Measurements from ENCODE around the gene TBC1D16.

TBC1D16 gene

DNA sequence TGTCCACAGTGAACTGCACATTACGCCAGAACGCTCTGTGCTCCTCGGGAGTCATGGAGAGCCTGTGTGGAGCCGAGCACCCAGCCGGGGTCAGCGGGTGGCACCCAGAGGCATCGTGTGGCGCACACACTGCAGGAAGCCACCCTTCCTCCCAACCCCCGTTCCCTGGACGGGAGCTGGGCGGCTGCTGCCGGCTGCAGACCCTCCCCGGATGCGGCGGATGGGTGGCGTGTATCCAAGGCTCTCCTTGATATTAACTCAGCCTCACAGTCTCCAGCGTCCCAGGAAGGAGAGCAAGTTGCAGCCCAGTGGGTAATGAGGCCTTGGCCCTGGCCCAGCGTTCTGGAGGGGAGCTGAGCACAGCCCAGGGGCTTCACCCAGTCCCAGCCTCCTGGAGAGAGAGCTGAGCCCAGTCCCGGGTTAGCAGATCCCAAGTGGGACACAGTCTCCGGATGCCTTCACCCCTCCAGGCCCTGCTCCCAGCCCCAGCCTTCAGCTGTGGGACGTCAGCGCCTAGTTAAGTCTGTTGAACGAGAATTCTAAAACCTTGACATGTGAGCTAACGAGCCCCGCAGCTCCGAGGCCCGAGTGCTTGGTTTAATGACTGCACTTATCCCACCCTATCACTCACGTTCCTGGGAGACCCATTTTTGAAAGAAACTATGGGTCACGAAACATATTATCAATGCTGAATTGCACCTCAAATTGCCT, 86.6 kb downstream of the TBC1D16 start:
- FAIRE-seq: no peak
- TF ChIP-seq POLR2A (IDR thresholded peaks at IDR 0.05; ENCODE audit: low read depth, low read length) (no peak), TAF1 (IDR thresholded peaks at IDR 0.05; ENCODE audit: borderline replicate concordance, low read depth, low read length) (no peak)
- DNase-seq (ENCODE audit: insufficient read length): peak; percentile 18

DNA sequence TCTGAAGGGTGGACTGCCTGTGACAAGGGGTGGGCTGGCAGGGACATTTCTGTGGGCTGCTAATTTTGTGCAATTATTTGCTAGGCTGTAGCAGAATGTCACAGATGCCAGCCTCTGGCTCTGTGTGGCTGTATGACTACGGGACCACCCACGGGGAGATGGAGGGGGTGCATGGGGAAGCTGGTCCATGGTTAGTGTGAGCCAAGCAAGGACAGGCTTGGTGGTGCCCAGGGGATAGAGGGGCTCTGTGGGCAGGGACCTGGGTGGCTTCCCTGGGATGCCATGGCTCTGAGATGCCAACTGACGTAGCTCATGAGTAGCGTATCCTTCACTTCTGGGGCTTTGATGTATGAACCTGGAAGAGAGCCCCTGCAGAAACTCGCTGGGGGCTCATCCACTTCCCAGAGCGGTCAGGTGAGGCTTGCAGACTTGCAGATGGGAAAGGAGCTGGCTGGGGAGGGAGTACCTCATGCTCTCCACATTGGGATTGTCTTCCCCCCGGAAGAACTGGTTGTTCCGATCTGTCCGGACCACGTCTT, 87.2 kb downstream of the TBC1D16 start:
- DNase-seq (ENCODE audit: insufficient read length) (peak; percentile 5), FAIRE-seq (no peak)
- no peak for TF ChIP-seq POLR2A (IDR thresholded peaks at IDR 0.05; ENCODE audit: low read depth, low read length)
- no peak for TF ChIP-seq TAF1 (IDR thresholded peaks at IDR 0.05; ENCODE audit: borderline replicate concordance, low read depth, low read length)
- no peak for TF ChIP-seq POLR2AphosphoS5 (IDR thresholded peaks at IDR 0.05; ENCODE audit: low read depth, low read length)

- FAIRE-seq (no peak), DNase-seq (ENCODE audit: insufficient read length) (peak; percentile 3)
- TF ChIP-seq POLR2A (IDR thresholded peaks at IDR 0.05; ENCODE audit: low read depth, low read length) (no peak), POLR2AphosphoS5 (IDR thresholded peaks at IDR 0.05; ENCODE audit: low read depth, low read length) (no peak), TAF1 (IDR thresholded peaks at IDR 0.05; ENCODE audit: borderline replicate concordance, low read depth, low read length) (no peak)
These were observed 88.2 kb downstream of the TBC1D16 start for GRCh38 chr17:79947351-79948031.

DNA sequence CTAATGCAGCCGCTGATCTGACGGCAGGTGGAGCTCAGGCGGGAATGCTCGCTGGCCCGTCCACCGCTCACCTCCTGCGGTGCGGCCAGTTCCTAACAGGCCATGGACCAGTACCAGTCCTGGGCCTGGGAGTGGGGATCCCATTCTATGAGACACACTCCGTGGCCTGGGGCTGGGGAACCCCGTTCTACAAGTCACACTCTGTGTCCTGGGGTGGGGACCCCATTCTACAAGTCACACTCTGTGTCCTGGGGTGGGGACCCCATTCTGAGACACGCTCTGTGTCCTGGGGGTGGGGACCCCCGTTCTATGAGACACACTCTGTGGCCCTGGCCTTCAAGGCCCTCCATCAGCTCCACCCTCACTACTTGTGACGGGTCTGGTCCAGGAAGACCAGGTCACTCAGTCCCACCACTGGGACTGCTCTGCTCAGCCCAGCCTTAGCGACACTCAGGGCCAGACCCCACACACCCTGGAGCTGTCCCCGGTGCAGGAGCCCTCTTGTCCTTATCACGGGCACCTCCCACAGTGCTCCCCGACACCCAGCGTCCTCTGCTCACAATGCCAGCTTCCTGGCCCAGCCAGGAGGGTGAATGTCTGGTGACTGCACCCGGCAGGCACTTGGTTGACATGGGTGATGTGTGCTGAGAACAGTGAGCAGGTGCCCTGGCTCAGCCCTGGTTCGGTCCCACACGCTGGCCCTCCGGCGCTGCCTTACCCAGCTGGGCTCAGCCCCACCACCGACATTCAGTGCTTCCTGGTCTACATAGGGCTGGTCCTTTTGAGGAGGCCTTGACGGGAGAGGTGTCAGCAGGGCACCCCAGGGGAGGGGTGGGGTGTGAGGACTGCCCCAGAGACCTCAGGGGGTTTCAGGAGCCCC, 89.1 kb downstream of the TBC1D16 start:
- DNase-seq (ENCODE audit: insufficient read length) (peak; percentile 10), FAIRE-seq (no peak)
- TF ChIP-seq POLR2AphosphoS5 (IDR thresholded peaks at IDR 0.05; ENCODE audit: low read depth, low read length) (no peak), TAF1 (IDR thresholded peaks at IDR 0.05; ENCODE audit: borderline replicate concordance, low read depth, low read length) (no peak), POLR2A (IDR thresholded peaks at IDR 0.05; ENCODE audit: low read depth, low read length) (no peak)

- FAIRE-seq (no peak), DNase-seq (ENCODE audit: insufficient read length) (peak; percentile 3)
- TF ChIP-seq POLR2A (IDR thresholded peaks at IDR 0.05; ENCODE audit: low read depth, low read length) (no peak), TAF1 (IDR thresholded peaks at IDR 0.05; ENCODE audit: borderline replicate concordance, low read depth, low read length) (no peak)
These were observed 89.9 kb downstream of the TBC1D16 start for GRCh38 chr17:79945591-79946255.

DNA sequence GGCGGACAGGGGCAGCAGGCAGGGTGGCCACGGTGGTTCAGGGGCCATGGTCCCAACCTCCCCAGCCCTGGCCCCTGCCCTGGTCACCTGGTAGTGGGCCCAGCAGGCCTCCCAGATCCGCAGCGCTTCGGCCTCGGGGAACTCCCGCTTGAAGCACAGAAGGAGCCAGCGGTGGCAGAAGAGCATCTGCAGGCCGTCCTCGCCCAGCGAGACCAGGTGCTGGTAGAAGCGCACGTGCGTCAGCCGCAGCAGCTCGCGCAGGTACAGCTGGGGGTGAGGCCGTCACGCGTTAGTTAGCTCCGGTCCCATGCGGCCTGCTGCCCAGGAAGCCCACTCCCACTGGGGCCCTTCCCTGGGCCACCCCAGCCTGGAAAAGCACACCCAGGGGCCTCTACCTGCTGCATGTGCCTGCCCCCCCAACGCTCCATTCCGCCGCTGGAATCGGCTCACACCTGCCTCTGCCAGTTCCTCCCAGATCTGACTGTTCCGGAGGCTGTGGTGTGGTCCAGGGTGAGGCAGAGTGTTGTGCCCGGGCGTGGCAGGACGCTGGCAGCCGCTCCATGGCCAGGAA, 90.8 kb downstream of the TBC1D16 start:
- DNase-seq (ENCODE audit: insufficient read length) (no peak), FAIRE-seq (no peak)
- TF ChIP-seq POLR2AphosphoS5 (IDR thresholded peaks at IDR 0.05; ENCODE audit: low read depth, low read length) (no peak), TAF1 (IDR thresholded peaks at IDR 0.05; ENCODE audit: borderline replicate concordance, low read depth, low read length) (no peak), POLR2A (IDR thresholded peaks at IDR 0.05; ENCODE audit: low read depth, low read length) (no peak)

DNA sequence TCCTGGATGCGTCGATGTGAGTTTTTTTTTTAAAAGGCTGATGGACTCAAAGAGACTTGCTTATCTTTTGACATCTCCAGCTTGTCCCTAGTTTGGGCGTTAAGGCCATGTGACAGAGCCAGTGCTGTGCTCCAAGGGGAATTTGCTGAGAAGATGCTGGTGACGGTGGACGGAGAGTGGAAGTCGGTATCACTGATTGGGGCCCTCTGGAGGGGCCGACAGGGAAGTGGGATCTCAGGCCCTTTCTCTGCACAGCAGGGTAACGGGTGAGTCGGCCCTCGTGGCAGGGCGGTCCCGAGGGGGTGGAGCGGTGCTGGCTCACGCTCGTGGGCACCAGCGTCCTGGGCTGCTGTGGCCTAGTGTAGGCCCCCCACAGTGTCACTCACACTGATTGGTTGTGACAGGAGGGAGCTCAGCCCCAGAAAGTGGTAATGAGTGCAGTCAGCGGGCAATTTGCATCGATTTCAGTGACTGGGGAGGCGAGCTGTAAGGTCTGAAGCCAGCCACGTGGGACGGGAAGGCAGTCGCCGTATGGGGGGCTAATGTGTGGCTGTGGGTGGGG, 91.3 kb downstream of the TBC1D16 start:
- FAIRE-seq (no peak), DNase-seq (ENCODE audit: insufficient read length) (no peak)
- no peak for TF ChIP-seq POLR2A (IDR thresholded peaks at IDR 0.05; ENCODE audit: low read depth, low read length)
- TF ChIP-seq POLR2AphosphoS5 (IDR thresholded peaks at IDR 0.05; ENCODE audit: low read depth, low read length): no peak
- TF ChIP-seq TAF1 (IDR thresholded peaks at IDR 0.05; ENCODE audit: borderline replicate concordance, low read depth, low read length): no peak

DNA sequence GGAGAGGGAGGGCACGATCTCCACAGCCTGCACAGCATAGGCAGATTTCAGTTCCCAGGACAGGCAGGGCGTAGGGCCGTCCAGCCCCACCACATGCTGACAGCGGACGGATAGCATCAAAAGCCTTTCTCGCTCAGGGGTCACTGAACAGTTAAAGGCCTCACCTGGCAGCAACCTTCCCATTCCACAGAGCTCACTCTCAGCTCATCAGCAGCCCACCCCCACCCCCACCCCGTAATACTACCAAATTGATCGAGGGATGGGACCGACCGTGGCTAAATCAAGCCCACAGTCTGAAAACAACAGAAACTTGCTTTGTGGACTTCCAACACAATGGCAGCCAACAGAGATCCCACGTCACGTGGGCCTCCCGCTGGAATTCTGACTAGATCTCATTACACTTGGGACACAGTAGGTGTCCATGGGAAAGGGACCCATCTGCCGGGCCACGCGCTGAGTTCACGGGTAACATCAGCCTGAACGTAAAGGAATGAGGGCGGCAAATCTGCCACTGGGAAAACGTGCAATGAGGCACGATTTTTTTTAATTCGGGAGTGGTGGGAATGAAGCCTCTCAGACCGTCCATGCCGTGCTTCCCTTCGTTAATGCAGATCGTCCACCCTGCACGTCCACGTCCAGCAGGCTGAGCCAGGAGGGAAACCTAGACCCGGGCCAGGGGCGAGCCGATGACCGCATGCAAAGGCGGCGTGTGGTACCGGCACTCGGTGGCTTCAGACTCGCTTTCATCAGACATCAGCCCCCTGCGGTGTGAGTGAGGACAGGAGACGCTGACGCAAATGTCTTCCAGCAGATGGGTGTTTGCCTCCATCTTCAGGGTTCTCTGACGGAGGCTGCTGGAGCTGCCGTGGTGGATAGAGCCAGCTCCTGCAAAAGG, 92.1 kb downstream of the TBC1D16 start:
- no peak for FAIRE-seq
- no peak for DNase-seq (ENCODE audit: insufficient read length)
- TF ChIP-seq POLR2AphosphoS5 (IDR thresholded peaks at IDR 0.05; ENCODE audit: low read depth, low read length) (no peak), TAF1 (IDR thresholded peaks at IDR 0.05; ENCODE audit: borderline replicate concordance, low read depth, low read length) (no peak), POLR2A (IDR thresholded peaks at IDR 0.05; ENCODE audit: low read depth, low read length) (no peak)

- DNase-seq (ENCODE audit: insufficient read length) (no peak), FAIRE-seq (no peak)
- TF ChIP-seq TAF1 (IDR thresholded peaks at IDR 0.05; ENCODE audit: borderline replicate concordance, low read depth, low read length): no peak
- TF ChIP-seq POLR2AphosphoS5 (IDR thresholded peaks at IDR 0.05; ENCODE audit: low read depth, low read length): no peak
- TF ChIP-seq POLR2A (IDR thresholded peaks at IDR 0.05; ENCODE audit: low read depth, low read length): no peak
These were observed 92.9 kb downstream of the TBC1D16 start for GRCh38 chr17:79942591-79943346.

Measured in GM12892 (cell line).